ENCODE data around the gene GRIA3.

GRIA3 gene

GRCh38 chrX:123320622-123321021 is 136.5 kb downstream of the GRIA3 start:
- no peaks in the 10 kb centered on the region for H3K27me3 ChIP-seq (replicated peaks)
- TF ChIP-seq CTCF (IDR thresholded peaks at IDR 0.05; ENCODE audit: low read depth, low read length, missing control alignments), result no peak
- in situ Hi-C loops (cut with HindIII; ENCODE audit: low pct_ligation_motif_present, low sequenced_read_pairs), result no loop called here
- no peaks in the 10 kb centered on the region for H3K36me3 ChIP-seq (replicated peaks)
- no peak overlapping the region for H3K27ac ChIP-seq
- no peak overlapping the region for H3K4me3 ChIP-seq (ENCODE audit: low read depth, low read length)
- DNase-seq, result no peak

- H3K36me3 ChIP-seq (replicated peaks), result no peaks in the 10 kb centered on the region
- H3K4me3 ChIP-seq (ENCODE audit: low read depth, low read length), result no peak overlapping the region
- in situ Hi-C loops (cut with HindIII; ENCODE audit: low pct_ligation_motif_present, low sequenced_read_pairs), result no loop called here
- H3K27me3 ChIP-seq (replicated peaks), result no peaks in the 10 kb centered on the region
- no peak for DNase-seq
- TF ChIP-seq CTCF (IDR thresholded peaks at IDR 0.05; ENCODE audit: low read depth, low read length, missing control alignments), result no peak
- H3K27ac ChIP-seq, result no peak overlapping the region
Observed at GRCh38 chrX:123322536-123322935, 138.5 kb downstream of the GRIA3 start.

GRCh38 chrX:123324625-123325024 is 140.5 kb downstream of the GRIA3 start:
- Histone ChIP-seq H3K27ac (no peak overlapping the region), H3K4me3 (ENCODE audit: low read depth, low read length) (no peak overlapping the region), H3K36me3 (replicated peaks) (no peaks in the 10 kb centered on the region), H3K27me3 (replicated peaks) (no peaks in the 10 kb centered on the region)
- DNase-seq, result no peak
- no peak for TF ChIP-seq CTCF (IDR thresholded peaks at IDR 0.05; ENCODE audit: low read depth, low read length, missing control alignments)
- in situ Hi-C loops (cut with HindIII; ENCODE audit: low pct_ligation_motif_present, low sequenced_read_pairs), result no loop called here

GRCh38 chrX:123330229-123330942 is 146.3 kb downstream of the GRIA3 start:
- in situ Hi-C loops (cut with HindIII; ENCODE audit: low pct_ligation_motif_present, low sequenced_read_pairs), result no loop called here
- Histone ChIP-seq H3K4me3 (ENCODE audit: low read depth, low read length) (no peak overlapping the region), H3K36me3 (replicated peaks) (no peaks in the 10 kb centered on the region), H3K27ac (no peak overlapping the region), H3K27me3 (replicated peaks) (no peaks in the 10 kb centered on the region)
- DNase-seq, result no peak
- no peak for TF ChIP-seq CTCF (IDR thresholded peaks at IDR 0.05; ENCODE audit: low read depth, low read length, missing control alignments)

- no peak for DNase-seq
- no peak for TF ChIP-seq CTCF (IDR thresholded peaks at IDR 0.05; ENCODE audit: low read depth, low read length, missing control alignments)
- no peaks in the 10 kb centered on the region for H3K36me3 ChIP-seq (replicated peaks)
- no peak overlapping the region for H3K4me3 ChIP-seq (ENCODE audit: low read depth, low read length)
- no peaks in the 10 kb centered on the region for H3K27me3 ChIP-seq (replicated peaks)
- in situ Hi-C loops (cut with HindIII; ENCODE audit: low pct_ligation_motif_present, low sequenced_read_pairs), result no loop called here
- no peak overlapping the region for H3K27ac ChIP-seq
Observed at GRCh38 chrX:123331349-123331748, 147.3 kb downstream of the GRIA3 start.

GRCh38 chrX:123331859-123332258 is 147.8 kb downstream of the GRIA3 start:
- no peak overlapping the region for H3K27ac ChIP-seq
- H3K36me3 ChIP-seq (replicated peaks), result no peaks in the 10 kb centered on the region
- no peaks in the 10 kb centered on the region for H3K27me3 ChIP-seq (replicated peaks)
- H3K4me3 ChIP-seq (ENCODE audit: low read depth, low read length), result no peak overlapping the region
- DNase-seq, result no peak
- no peak for TF ChIP-seq CTCF (IDR thresholded peaks at IDR 0.05; ENCODE audit: low read depth, low read length, missing control alignments)
- in situ Hi-C loops (cut with HindIII; ENCODE audit: low pct_ligation_motif_present, low sequenced_read_pairs), result no loop called here

Measured in brain microvascular endothelial cell (primary cell).